NCI-H2107 (cell line): ENCODE data around the gene DOC2A.

ENCODE experiments used
- DNase-seq: peaks from one replicate; lab custom pipeline; 2025; lab: John Stamatoyannopoulos, UW

The DOC2A gene

DNA sequence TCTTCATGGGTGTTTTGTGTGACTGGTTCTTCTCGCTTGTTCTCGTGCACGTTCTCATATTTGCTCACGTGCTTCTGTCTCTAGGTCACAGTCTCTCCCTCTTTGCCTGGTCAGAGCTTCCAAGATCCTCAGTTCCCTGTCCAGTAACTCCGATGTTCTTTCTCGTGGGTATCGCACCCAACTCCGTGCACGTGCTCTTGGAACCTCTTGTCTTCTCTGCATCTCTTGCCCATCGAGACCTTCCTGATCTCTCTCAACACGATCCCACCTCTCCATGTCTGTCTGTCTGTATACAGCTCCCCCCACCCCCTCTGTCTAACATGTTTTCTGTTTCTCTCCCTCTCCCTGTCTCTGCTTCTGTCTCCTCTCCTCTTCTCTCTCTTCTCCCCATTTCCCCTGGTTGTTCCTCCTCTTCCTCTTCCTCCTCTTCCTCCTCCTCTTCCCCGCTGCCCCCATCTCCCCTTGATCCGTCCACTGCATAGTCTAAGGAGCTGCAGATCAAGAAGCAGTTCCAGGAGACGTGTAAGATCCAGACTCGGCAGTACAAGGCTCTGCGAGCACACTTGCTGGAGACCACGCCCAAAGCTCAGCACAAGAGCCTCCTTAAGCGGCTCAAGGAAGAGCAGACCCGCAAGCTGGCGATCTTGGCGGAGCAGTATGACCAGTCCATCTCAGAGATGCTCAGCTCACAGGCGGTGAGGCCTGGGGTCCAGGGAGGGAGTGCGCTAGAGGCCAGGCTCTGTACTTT, 21.5 kb downstream of the DOC2A start:
- DNase-seq, result no peak

- no peak for DNase-seq
These were observed 22.3 kb downstream of the DOC2A start for GRCh38 chr16:29988346-29989075.

- no peak for DNase-seq
These were observed 23.3 kb downstream of the DOC2A start for GRCh38 chr16:29987371-29988085.

- DNase-seq, result no peak
These were observed 23.9 kb downstream of the DOC2A start for GRCh38 chr16:29986931-29987330.

DNA sequence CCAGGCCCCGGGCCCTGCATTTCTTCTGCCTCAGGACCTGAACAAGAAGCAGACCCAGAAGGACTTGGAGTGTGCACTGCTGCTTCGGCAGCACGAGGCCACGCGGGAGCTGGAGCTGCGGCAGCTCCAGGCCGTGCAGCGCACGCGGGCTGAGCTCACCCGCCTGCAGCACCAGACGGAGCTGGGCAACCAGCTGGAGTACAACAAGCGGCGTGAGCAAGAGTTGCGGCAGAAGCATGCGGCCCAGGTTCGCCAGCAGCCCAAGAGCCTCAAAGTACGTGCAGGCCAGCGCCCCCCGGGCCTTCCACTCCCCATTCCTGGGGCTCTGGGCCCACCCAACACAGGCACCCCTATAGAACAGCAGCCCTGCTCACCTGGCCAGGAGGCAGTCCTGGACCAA, 24.6 kb downstream of the DOC2A start:
- DNase-seq, result no peak

DNA sequence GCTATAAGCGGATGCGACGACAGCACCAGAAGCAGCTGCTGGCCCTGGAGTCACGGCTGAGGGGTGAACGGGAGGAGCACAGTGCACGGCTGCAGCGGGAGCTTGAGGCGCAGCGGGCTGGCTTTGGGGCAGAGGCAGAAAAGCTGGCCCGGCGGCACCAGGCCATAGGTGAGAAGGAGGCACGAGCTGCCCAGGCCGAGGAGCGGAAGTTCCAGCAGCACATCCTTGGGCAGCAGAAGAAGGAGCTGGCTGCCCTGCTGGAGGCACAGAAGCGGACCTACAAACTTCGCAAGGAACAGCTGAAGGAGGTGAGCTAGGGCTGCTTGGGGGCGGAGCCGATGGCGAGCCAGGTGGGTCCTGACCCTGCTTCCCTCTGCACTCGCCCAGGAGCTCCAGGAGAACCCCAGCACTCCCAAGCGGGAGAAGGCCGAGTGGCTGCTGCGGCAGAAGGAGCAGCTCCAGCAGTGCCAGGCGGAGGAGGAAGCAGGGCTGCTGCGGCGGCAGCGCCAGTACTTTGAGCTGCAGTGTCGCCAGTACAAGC, 25.5 kb downstream of the DOC2A start:
- no peak for DNase-seq

DNA sequence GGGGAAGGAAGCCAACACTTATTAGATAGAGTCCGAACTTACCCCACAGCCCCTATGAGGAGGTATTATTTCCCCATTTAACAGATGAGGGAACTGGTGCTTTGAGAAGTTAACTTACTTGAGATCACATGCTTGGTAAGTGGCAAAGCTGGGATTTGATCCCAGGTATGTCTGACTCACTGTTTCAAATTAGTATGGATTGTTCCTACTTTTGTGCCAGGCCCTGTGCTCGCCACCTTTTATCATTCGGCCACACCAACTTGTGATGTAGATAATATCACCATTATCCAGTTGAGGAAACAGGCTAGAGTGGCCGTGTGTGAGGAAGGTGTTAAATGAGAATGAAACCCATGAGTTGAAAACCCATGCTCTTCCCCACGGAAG, 26.1 kb downstream of the DOC2A start:
- no peak for DNase-seq

GRCh38 chr16:29984137-29984763, 26.6 kb downstream of the DOC2A start:
- DNase-seq, result no peak

DNA sequence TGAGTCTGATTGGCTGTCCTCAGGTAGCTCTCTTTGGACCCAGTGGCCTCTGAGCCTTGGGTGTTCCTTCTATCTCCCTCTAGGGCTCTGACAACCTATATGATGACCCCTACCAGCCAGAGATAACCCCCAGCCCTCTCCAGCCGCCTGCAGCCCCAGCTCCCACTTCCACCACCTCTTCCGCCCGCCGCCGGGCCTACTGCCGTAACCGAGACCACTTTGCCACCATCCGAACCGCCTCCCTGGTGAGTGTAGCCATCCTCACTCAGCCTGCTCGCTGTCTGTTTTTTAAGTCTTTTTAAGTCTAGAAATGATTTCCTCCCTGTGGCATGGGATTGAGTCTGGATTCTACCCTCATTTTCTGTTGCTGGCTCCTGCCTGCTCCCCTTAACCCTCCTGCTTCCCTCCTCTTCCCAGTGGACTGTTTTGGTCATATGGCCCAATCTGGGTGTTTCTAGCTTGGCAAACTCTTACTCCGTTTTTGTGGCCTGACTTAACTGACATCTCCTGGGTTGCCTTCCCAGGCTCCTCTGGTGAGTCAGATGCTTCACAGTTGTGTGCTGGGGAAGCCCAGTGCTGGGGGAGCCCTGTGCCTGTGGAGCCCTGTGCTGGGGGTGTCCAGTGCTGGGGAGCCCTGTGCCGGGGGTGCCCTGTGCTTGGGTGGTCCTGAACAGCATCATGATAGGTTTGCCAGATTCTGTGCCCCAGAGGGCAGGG, 27.2 kb downstream of the DOC2A start:
- DNase-seq, result no peak

- no peak for DNase-seq
These were observed 28.0 kb downstream of the DOC2A start for GRCh38 chr16:29982560-29983419.

- DNase-seq, result no peak
These were observed 32.1 kb downstream of the DOC2A start for GRCh38 chr16:29978564-29979270.

- DNase-seq, result no peak
These were observed 32.7 kb downstream of the DOC2A start for GRCh38 chr16:29978081-29978480.

GRCh38 chr16:29977063-29977825, 33.6 kb downstream of the DOC2A start:
- DNase-seq, result no peak

DNA sequence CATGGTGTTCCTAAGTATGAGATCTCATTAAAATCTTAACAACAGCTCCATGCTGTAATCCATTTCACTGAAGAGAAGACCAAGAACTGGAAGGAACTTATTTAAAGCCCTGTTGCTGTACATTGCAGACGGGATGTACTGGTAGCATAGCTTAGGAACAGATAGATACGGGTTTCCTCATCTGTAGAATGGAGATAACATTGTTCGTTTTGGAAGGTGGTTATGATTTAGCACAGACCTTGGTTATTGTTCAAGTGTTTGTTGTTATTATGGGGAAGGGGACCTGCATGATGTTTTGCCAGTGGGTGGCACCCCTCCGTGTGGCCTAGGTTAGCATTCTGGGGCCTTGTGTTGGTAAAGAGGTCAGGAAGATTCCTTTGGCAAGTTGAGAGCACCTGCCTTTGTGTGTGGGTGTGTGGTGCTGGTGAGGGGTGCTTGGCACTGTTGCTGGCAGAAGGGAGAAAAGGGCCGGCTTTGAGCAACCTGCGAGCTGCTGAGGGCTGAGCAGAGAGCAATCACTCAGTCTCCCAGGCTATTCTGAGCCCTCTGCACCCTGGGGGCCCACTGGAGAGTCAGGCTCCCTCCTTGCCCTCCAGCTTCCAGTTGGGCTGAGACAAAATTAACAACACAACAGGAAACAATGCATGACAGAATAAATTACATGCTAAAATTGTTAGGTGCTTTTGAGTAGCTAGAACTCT, 34.9 kb downstream of the DOC2A start:
- no peak for DNase-seq

GRCh38 chr16:29975134-29975538, 35.7 kb downstream of the DOC2A start:
- no peak for DNase-seq

DNA sequence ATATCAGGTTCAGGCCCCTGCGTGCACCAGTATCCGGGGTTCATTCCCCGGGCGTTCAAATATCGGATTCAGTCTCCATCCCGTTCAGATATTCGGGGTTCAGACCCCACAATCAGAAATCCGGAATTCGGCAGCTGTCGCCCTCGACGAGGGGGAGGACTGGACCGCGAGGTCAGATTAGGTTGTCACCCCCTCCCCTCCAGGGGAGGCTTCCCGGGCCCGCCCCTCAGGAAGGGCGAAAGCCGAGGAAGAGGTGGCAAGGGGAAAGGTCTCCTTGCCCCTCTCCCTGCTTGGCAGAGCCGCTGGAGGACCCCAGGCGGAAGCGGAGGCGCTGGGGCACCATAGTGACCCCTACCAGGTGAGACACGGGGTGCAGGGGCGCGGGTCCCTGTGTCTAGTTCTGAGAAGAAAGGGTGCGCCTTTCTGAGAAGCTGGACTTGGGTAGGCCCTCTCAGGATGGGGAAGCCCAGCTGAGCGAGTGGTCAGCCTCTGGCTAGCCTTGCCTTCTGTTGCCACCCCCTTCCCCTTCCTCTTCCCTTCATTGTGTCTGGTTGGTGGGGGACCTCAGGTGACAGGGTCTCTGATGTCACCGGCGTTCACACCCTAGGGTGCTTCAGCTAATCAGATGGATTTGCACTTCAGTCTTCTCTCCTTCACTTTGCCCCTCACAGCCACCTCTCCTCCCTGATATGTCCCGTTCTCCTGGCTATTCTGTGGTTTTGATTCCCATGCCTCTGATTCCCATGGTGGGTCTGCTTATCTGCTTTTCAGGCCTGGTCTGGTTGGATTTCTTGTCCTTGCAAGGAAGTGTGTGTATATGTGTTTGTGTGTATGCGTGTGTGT, 36.3 kb downstream of the DOC2A start:
- no peak for DNase-seq

DNA sequence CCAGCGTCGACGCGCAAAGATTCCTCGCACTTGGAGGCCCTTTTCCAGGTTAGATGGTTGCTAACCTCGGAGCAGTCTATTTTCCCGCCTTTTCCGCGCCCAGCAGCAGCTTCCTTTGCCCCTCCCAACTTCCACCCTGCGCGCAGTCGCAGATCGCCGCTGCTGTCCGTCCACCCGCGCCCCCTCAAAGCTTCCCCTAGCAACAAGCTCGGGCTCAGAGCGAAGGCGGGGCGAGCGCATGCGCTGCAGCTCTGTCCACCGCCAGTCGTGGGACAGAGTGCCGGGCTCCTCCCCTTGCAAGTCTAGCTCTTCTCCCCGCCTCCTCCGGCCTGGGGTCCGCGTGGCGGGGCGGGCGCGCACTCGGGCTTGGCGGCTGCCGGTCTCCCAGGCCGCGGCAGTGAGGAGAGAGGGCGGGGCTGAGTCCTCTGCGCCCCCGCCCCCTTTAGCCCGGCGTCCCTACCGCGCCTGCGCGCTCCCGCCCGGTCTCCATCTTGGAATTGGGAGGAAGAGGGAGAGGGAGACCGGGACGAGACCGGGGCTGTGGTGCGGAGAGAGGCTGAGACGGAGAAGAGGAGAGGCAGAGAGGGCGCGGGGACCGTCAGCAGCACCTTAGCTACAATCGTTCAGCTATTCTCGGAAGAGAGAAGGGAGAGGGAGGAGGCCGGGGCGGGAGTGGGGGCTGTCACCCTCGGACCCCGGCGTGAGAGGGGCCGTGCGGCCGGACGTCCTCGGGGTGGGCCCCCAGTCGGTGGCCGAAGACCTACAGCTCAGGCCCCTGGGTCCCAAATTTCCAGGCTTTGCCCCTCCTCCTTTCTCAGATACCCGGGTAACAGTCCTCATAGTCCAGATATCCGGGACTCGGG, 37.2 kb downstream of the DOC2A start, which contains the start of gene TAOK2:
Gene TAOK2, plus strand, starts transcription at position 485 of the 863 bp plus-strand sequence. CDS start 3,905 bp downstream, outside the sequence.
- DNase-seq, result peak; percentile 99
